GM12878 (cell line): ENCODE results near the gene MMAA. TPM values are rescaled to one million over a fixed set of nuclear protein-coding genes. Genes with fewer than 3 reads are reported as not detected.
A peak's percentile ranks its signal among the peaks of the same experiment; 100 is the strongest.
"Not testable (repeated sequence)": the region's sequence is repeated elsewhere in the genome, so short reads cannot be mapped to it uniquely, and the experiment has no call there.

ENCODE experiments used
- ATAC-seq: fragments of 200-7000 bp; cut with Tn5 transposase; 3 replicates; pipeline ENCODE4 v1.9.1; 2020; ENCODE audit warnings: mild to moderate bottlenecking, moderate library complexity
- BruUV-seq: library from RNA; stranded (reverse); fragments of 400-500 nt; replicated peaks from 2 replicates; lab custom pipeline; 2021; lab: Mats Ljungman, UMichigan
- CTCF ChIA-PET: fragments of 300-600 bp; sonication (Branson Sonifier 250); formaldehyde crosslinking; extraction: SDS; loops from one replicate; lab custom pipeline; 2021; ENCODE audit warnings: inconsistent platforms; lab: Yijun Ruan, JAX
- POLR2A ChIA-PET: fragments of 350-600 bp; formaldehyde crosslinking; extraction: SDS; loops from one replicate; lab custom pipeline; 2021; ENCODE audit warnings: inconsistent platforms; lab: Charles Lee
- RAD21 ChIA-PET: fragments of 300-600 bp; sonication (Branson Sonifier 250); formaldehyde crosslinking; loops from one replicate; lab custom pipeline; 2023; ENCODE audit warnings: antibody characterized with exemption; ENCODE audit not compliant: unreplicated experiment; lab: Charles Lee
- SMC1A ChIA-PET: fragments of 300-600 bp; sonication (Branson Sonifier 250); formaldehyde crosslinking; loops from one replicate; lab custom pipeline; 2023; ENCODE audit not compliant: unreplicated experiment, uncharacterized antibody; lab: Charles Lee
- DNase-seq: peaks from one replicate; pipeline ENCODE4 v3.0.0-alpha.2; 2011; ENCODE audit warnings: low read depth, low spot score
- FAIRE-seq: peaks from 3 replicates; lab custom pipeline; 2011; peaks lifted over from hg19 to GRCh38; lab: Jason Lieb, UNC
- H2AFZ ChIP-seq: 2 replicates; pipeline ENCODE4 v1.6.0; 2011; ENCODE audit warnings: low read depth, low read length, control low read depth; ENCODE audit not compliant: control insufficient read depth
- H3K27ac ChIP-seq: 2 replicates; pipeline ENCODE4 v1.5.1; 2011; ENCODE audit warnings: control low read depth; ENCODE audit not compliant: control insufficient read depth, insufficient read depth
- H3K27me3 ChIP-seq, 2 experiments: replicated peaks in 1 of 2; 2 replicates each; pipeline versions ENCODE4 v1.6.0 to v1.6.1; 2011; ENCODE audit warnings: low read length in 1 of 2; ENCODE audit not compliant: control insufficient read depth in 2 of 2, insufficient read depth in 2 of 2
- H3K36me3 ChIP-seq, 2 experiments: 2 replicates each; pipeline ENCODE4 v1.5.1; 2011; ENCODE audit warnings: low read length in 1 of 2; ENCODE audit not compliant: control insufficient read depth in 2 of 2, insufficient read depth in 2 of 2
- H3K4me1 ChIP-seq: 2 replicates; pipeline ENCODE4 v1.6.1; 2011; ENCODE audit warnings: mild to moderate bottlenecking, low read length, moderate library complexity, mixed read lengths; ENCODE audit not compliant: control insufficient read depth, insufficient read depth
- H3K4me2 ChIP-seq: 2 replicates; pipeline ENCODE4 v1.6.0; 2011; ENCODE audit warnings: control low read depth; ENCODE audit not compliant: control insufficient read depth, insufficient read depth
- H3K4me3 ChIP-seq: fragments of 200-600 bp; sonication (generic); 2 replicates; pipeline ENCODE4 v1.5.1; 2016
- H3K79me2 ChIP-seq: 2 replicates; pipeline ENCODE4 v1.6.0; 2011; ENCODE audit warnings: low read length; ENCODE audit not compliant: control insufficient read depth, insufficient read depth
- H3K9ac ChIP-seq: 2 replicates; pipeline ENCODE4 v1.8.0; 2011; ENCODE audit warnings: low read length, control low read depth, mixed read lengths; ENCODE audit not compliant: control insufficient read depth, insufficient read depth
- H3K9me3 ChIP-seq: replicated peaks from 3 replicates; pipeline ENCODE4 v1.5.1; 2011; ENCODE audit warnings: mild to moderate bottlenecking, low read length; ENCODE audit not compliant: control insufficient read depth, insufficient read depth
- H4K20me1 ChIP-seq: 2 replicates; pipeline ENCODE4 v1.6.0; 2011; ENCODE audit not compliant: control insufficient read depth, insufficient read depth
- CBX5 ChIP-seq: sonication (generic); IDR thresholded peaks from 2 replicates; pipeline ENCODE4 v1.6.1; 2016; ENCODE audit warnings: low read depth, moderate library complexity, mild to moderate bottlenecking, inconsistent platforms
- EED ChIP-seq: sonication (generic); IDR thresholded peaks from 2 replicates; pipeline ENCODE4 v1.6.1; 2016; ENCODE audit warnings: antibody characterized with exemption, low read depth
- LARP7 ChIP-seq: fragments of 450-650 bp; IDR thresholded peaks from 2 replicates; pipeline ENCODE4 v1.6.1; 2017; ENCODE audit warnings: mild to moderate bottlenecking
- PAX8 ChIP-seq: fragments of 450-650 bp; IDR thresholded peaks from 2 replicates; pipeline ENCODE4 v1.6.1; 2017; ENCODE audit warnings: mild to moderate bottlenecking, moderate library complexity
- RUNX3 ChIP-seq: IDR thresholded peaks from 2 replicates; pipeline ENCODE4 v1.6.1; 2012; ENCODE audit warnings: low read length, inconsistent platforms
- TAF1 ChIP-seq: IDR thresholded peaks from 2 replicates; pipeline ENCODE4 v1.6.1; 2011; ENCODE audit warnings: mild to moderate bottlenecking, low read depth, low read length, borderline replicate concordance
- WGBS: methylation state at CpG from one replicate; pipeline ENCODE4 v1.1.6; 2016; ENCODE audit warnings: low lambda C conversion rate; ENCODE audit not compliant: insufficient replicate concordance, insufficient coverage; ENCODE audit errors: missing lambda C conversion rate; 5-methylcytosine and 5-hydroxymethylcytosine counted together
- in situ Hi-C: fragments of 300-500 bp; cut with MboI; formaldehyde crosslinking; loops from 9 replicates; pipeline ENCODE4 v1.14.3; 2018; ENCODE audit warnings: mixed read lengths
- intact Hi-C: fragments of 100-400 bp; cut with micrococcal nuclease; formaldehyde crosslinking; loops from one replicate; pipeline ENCODE4 v1.14.2; 2022; ENCODE audit not compliant: unreplicated experiment
- polyA plus RNA-seq, 11 experiments: library from polyadenylated mRNA; depleted of rRNA in 4 of 11; unstranded in 6 of 11; stranded (reverse) in 5 of 11; fragments of >200 nt; fragmentation: Nextera tagmentation in 4 of 11; fragmentation: Illumina TruSeq in 1 of 11; extraction: Ambion mirVana in 4 of 11; extraction: Trizol in 1 of 11; gene quantifications; 1 replicate in 1 of 11; 2 replicates in 10 of 11; pipeline versions ENCODE4 v1.2.1 to v1.2.3, GENCODE V29; 2011 to 2016; ENCODE audit warnings: inconsistent platforms in 2 of 11, missing spikeins in 2 of 11, low read depth in 1 of 11
- total RNA-seq, 4 experiments: library from RNA; depleted of rRNA in 3 of 4; stranded (reverse); fragments of >200 nt in 3 of 4; fragmentation: Illumina TruSeq in 1 of 4; extraction: Trizol in 1 of 4; gene quantifications; 2 replicates each; pipeline versions ENCODE4 v1.2.1 to v1.2.3, GENCODE V29; 2013 to 2021
- TF ChIP-seq, protein P1 (sequence below): IDR thresholded peaks from 2 replicates; pipeline ENCODE4 v1.6.1; 2011; ENCODE audit warnings: borderline replicate concordance, low read depth, mild to moderate bottlenecking, moderate library complexity, mixed read lengths, low read length; ENCODE audit not compliant: insufficient read depth; ENCODE audit errors: extremely low read length
- TF ChIP-seq, protein P2 (sequence below): fragments of 450-650 bp; formaldehyde crosslinking; IDR thresholded peaks from 2 replicates; pipeline ENCODE4 v1.5.0; 2022; ENCODE audit warnings: mild to moderate bottlenecking, missing genetic modification characterization

The MMAA gene
- total and polyA plus RNA-seq, 10 of the 15 experiments (the other 5 are each of a cell fraction or from before 2014, with no cell fraction given): 4.5 to 22.6 (median 11.8) TPM

DNA sequence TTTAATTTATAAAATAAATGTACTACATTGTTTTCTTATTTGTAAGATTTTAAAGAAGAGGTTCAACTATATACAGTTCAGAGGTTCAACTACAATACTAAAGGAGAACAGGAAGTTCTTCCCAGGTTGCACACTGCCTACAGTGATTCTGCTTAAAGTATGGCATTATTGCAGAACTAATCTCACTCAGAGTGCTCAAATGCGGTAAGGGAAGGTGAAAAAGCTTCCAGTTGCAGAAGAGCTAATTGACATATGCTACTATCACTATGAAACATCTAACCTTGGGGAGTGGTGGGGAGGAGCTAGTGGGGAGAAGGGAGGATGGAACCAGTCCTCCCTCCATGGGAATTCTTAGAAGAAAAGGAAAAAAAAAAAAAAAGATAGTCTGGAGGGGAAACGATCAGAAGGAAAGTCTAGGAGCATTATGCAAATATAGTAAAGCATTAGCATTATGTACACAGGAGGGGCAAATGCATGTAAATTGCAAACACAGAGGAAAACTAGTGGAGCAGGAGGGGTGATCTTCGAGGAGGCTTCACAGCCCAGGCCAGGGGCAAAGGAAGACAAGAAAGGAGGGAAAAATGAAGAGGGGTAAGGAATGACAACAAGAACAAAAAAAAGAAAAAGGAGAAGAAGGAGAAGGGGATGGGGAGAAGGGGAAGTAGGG is 32.0 kb upstream of the MMAA start:
- in situ Hi-C loops: no loop called here

DNA sequence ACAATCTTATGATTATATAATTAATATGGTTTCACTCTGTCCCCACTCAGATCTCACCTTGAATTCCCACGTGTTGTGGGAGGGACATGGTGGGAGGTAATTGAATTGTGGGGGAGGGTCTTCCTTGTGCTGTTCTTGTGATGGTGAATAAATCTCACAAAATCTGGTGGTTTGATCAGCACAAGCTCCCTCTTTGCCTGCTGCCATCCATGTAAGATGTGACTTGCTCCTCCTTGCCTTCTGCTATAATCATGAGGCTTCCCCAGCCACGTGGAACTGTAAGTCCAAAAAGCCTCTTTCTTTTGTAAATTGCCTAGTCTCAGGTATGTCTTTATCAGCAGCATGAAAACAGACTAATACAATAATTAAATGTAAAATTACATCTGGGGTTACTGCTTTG is 29.8 kb upstream of the MMAA start:
- H3K4me2 ChIP-seq, RAD21 ChIA-PET, H3K27me3 ChIP-seq, H3K4me3 ChIP-seq, SMC1A ChIA-PET, DNase-seq, H2AFZ ChIP-seq, ATAC-seq, H3K79me2 ChIP-seq, in situ Hi-C loops, H3K9ac ChIP-seq, H4K20me1 ChIP-seq, intact Hi-C loops, BruUV-seq, H3K4me1 ChIP-seq, POLR2A ChIA-PET, H3K27ac ChIP-seq, FAIRE-seq, H3K9me3 ChIP-seq, H3K36me3 ChIP-seq: not testable (repeated sequence)
- CTCF ChIA-PET: interaction anchor here (0.5 kb wide), 1 partner anchor 94 kb away, joined by 3 read pairs; no protein-coding TSS in a partner anchor
- 0% methylated on average over 2 of the region's 2 CpGs for WGBS

More for the DNA sequence above, 32.0 kb upstream of the MMAA start:
- Histone ChIP-seq H3K4me1 (no peaks in the 10 kb centered on the region; the same call in 1 of the 2 replicates), H3K36me3 (no peaks in the 10 kb centered on the region), H2AFZ (no peak overlapping the region), H3K4me3 (no peak overlapping the region), H3K4me2 (no peak overlapping the region), H3K9ac (no peak overlapping the region), H3K79me2 (no peaks in the 10 kb centered on the region), H3K27me3 (no peaks in the 10 kb centered on the region), H3K27ac (no peak overlapping the region), H3K9me3 (no peaks in the 10 kb centered on the region; the same call in 1 of the 3 replicates), H4K20me1 (no peaks in the 10 kb centered on the region)
- 0 out of 2 replicates have a peak, but pooled peaks have one; percentile 23 for TF ChIP-seq EED
- TF ChIP-seq, protein P1, sequence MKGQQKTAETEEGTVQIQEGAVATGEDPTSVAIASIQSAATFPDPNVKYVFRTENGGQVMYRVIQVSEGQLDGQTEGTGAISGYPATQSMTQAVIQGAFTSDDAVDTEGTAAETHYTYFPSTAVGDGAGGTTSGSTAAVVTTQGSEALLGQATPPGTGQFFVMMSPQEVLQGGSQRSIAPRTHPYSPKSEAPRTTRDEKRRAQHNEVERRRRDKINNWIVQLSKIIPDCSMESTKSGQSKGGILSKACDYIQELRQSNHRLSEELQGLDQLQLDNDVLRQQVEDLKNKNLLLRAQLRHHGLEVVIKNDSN: no peak
- TF ChIP-seq RUNX3: peak; percentile 42; the same call in 1 of the 2 replicates
- no peak for TF ChIP-seq LARP7
- TF ChIP-seq, protein P2, sequence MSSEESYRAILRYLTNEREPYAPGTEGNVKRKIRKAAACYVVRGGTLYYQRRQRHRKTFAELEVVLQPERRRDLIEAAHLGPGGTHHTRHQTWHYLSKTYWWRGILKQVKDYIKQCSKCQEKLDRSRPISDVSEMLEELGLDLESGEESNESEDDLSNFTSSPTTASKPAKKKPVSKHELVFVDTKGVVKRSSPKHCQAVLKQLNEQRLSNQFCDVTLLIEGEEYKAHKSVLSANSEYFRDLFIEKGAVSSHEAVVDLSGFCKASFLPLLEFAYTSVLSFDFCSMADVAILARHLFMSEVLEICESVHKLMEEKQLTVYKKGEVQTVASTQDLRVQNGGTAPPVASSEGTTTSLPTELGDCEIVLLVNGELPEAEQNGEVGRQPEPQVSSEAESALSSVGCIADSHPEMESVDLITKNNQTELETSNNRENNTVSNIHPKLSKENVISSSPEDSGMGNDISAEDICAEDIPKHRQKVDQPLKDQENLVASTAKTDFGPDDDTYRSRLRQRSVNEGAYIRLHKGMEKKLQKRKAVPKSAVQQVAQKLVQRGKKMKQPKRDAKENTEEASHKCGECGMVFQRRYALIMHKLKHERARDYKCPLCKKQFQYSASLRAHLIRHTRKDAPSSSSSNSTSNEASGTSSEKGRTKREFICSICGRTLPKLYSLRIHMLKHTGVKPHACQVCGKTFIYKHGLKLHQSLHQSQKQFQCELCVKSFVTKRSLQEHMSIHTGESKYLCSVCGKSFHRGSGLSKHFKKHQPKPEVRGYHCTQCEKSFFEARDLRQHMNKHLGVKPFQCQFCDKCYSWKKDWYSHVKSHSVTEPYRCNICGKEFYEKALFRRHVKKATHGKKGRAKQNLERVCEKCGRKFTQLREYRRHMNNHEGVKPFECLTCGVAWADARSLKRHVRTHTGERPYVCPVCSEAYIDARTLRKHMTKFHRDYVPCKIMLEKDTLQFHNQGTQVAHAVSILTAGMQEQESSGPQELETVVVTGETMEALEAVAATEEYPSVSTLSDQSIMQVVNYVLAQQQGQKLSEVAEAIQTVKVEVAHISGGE: no peak
- no peak for TF ChIP-seq CBX5
- no peak for TF ChIP-seq PAX8
- no peak for TF ChIP-seq TAF1
- intact Hi-C loops: no loop called here
- 0% methylated on average over 2 of the region's 3 CpGs for WGBS
- ChIA-PET SMC1A (no interaction called here), CTCF (no interaction called here), POLR2A (no interaction called here), RAD21 (no interaction called here)
- no peak for DNase-seq
- BruUV-seq: no TSS peak
- ATAC-seq: no peak
- FAIRE-seq: no peak
